ENCODE measurements around the gene PCDHGA8.

PCDHGA8 gene

GRCh38 chr5:141434006-141434405 lies 41.6 kb downstream of the PCDHGA8 start:
- DNase-seq = no peak

GRCh38 chr5:141437221-141437620 lies 44.8 kb downstream of the PCDHGA8 start:
- DNase-seq = no peak

GRCh38 chr5:141439411-141440141 lies 47.1 kb downstream of the PCDHGA8 start:
- DNase-seq = no peak

- DNase-seq = no peak
Measured at GRCh38 chr5:141440341-141440740, 47.9 kb downstream of the PCDHGA8 start.

GRCh38 chr5:141441571-141442170 lies 49.2 kb downstream of the PCDHGA8 start:
- no peak for DNase-seq

Data from COR-L47 (cell line).